Stimulated activated memory B cell treated with anti-CD40 and anti-IgM and Interleukin-4, amounts not matched to agents 10 μg/mL and 1 μg/mL and 100 μg/mL, for 72 hours (primary cell): ENCODE measurements around the gene C1QTNF5.

Experiments
- ATAC-seq: fragments of 150-1000 bp; cut with Tn5 transposase; 2 replicates; pipeline ENCODE4 v1.10.0; 2021
- H3K27ac Mint-ChIP-seq: one replicate; pipeline ENCODE4 v1.8.0; 2022; ENCODE audit warnings: mild to moderate bottlenecking, mixed read lengths
- H3K27me3 Mint-ChIP-seq: one replicate; pipeline ENCODE4 v1.8.0; 2022; ENCODE audit warnings: mixed read lengths
- H3K36me3 Mint-ChIP-seq: one replicate; pipeline ENCODE4 v1.8.0; 2022; ENCODE audit warnings: mixed read lengths
- H3K4me1 Mint-ChIP-seq: one replicate; pipeline ENCODE4 v1.8.0; 2022; ENCODE audit warnings: mixed read lengths
- H3K4me3 Mint-ChIP-seq: one replicate; pipeline ENCODE4 v1.8.0; 2022; ENCODE audit warnings: mild to moderate bottlenecking, moderate library complexity, mixed read lengths
- H3K9me3 Mint-ChIP-seq: one replicate; pipeline ENCODE4 v1.8.0; 2022; ENCODE audit warnings: mixed read lengths

The C1QTNF5 gene

GRCh38 chr11:119366690-119367620, 26.3 kb upstream of the C1QTNF5 start:
- H3K27me3 Mint-ChIP-seq = peaks cover 96% of the 10 kb centered on the region

GRCh38 chr11:119365071-119365591, 24.4 kb upstream of the C1QTNF5 start:
- peak overlapping the region; percentile 80 for H3K4me3 Mint-ChIP-seq
- ATAC-seq = no peak

More at GRCh38 chr11:119366690-119367620, 26.3 kb upstream of the C1QTNF5 start:
- peaks cover 13% of the 10 kb centered on the region for H3K4me1 Mint-ChIP-seq
- no peaks in the 10 kb centered on the region for H3K36me3 Mint-ChIP-seq
- H3K9me3 Mint-ChIP-seq = no peaks in the 10 kb centered on the region
- H3K27ac Mint-ChIP-seq = no peak overlapping the region
- no peak overlapping the region for H3K4me3 Mint-ChIP-seq
- no peak for ATAC-seq

GRCh38 chr11:119363851-119364590, 23.3 kb upstream of the C1QTNF5 start:
- no peak overlapping the region for H3K27ac Mint-ChIP-seq
- peak overlapping the region; percentile 80 for H3K4me3 Mint-ChIP-seq
- no peaks in the 10 kb centered on the region for H3K36me3 Mint-ChIP-seq
- peaks cover 68% of the 10 kb centered on the region for H3K27me3 Mint-ChIP-seq
- ATAC-seq = peak; percentile 64
- no peaks in the 10 kb centered on the region for H3K9me3 Mint-ChIP-seq
- peaks cover 23% of the 10 kb centered on the region for H3K4me1 Mint-ChIP-seq

More at GRCh38 chr11:119365071-119365591, 24.4 kb upstream of the C1QTNF5 start:
- no peak overlapping the region for H3K27ac Mint-ChIP-seq
- H3K9me3 Mint-ChIP-seq = no peaks in the 10 kb centered on the region
- peaks cover 13% of the 10 kb centered on the region for H3K4me1 Mint-ChIP-seq
- H3K27me3 Mint-ChIP-seq = peaks cover 79% of the 10 kb centered on the region
- no peaks in the 10 kb centered on the region for H3K36me3 Mint-ChIP-seq

- no peak overlapping the region for H3K27ac Mint-ChIP-seq
- no peak for ATAC-seq
- peaks cover 60% of the 10 kb centered on the region for H3K27me3 Mint-ChIP-seq
- H3K4me3 Mint-ChIP-seq = peak overlapping the region; percentile 10
- no peaks in the 10 kb centered on the region for H3K36me3 Mint-ChIP-seq
- peaks cover 24% of the 10 kb centered on the region for H3K4me1 Mint-ChIP-seq
- no peaks in the 10 kb centered on the region for H3K9me3 Mint-ChIP-seq
Observed at GRCh38 chr11:119363081-119363850, 22.6 kb upstream of the C1QTNF5 start.

- ATAC-seq = no peak
- Mint-ChIP-seq H3K4me3 (no peak overlapping the region), H3K27me3 (peaks cover 58% of the 10 kb centered on the region), H3K27ac (no peak overlapping the region), H3K36me3 (no peaks in the 10 kb centered on the region), H3K9me3 (no peaks in the 10 kb centered on the region), H3K4me1 (peaks cover 24% of the 10 kb centered on the region)
Observed at GRCh38 chr11:119362741-119363080, 22.0 kb upstream of the C1QTNF5 start.

- H3K36me3 Mint-ChIP-seq = no peaks in the 10 kb centered on the region
- peaks cover 24% of the 10 kb centered on the region for H3K4me1 Mint-ChIP-seq
- no peak overlapping the region for H3K27ac Mint-ChIP-seq
- ATAC-seq = no peak
- no peaks in the 10 kb centered on the region for H3K9me3 Mint-ChIP-seq
- peaks cover 58% of the 10 kb centered on the region for H3K27me3 Mint-ChIP-seq
- H3K4me3 Mint-ChIP-seq = no peak overlapping the region
Observed at GRCh38 chr11:119361941-119362725, 21.4 kb upstream of the C1QTNF5 start.

- Mint-ChIP-seq H3K27me3 (peaks cover 58% of the 10 kb centered on the region), H3K9me3 (no peaks in the 10 kb centered on the region), H3K4me3 (no peak overlapping the region), H3K36me3 (no peaks in the 10 kb centered on the region), H3K27ac (no peak overlapping the region), H3K4me1 (peaks cover 31% of the 10 kb centered on the region)
- ATAC-seq = peak; percentile 40
Observed at GRCh38 chr11:119361056-119361787, 20.5 kb upstream of the C1QTNF5 start.

- H3K27ac Mint-ChIP-seq = no peak overlapping the region
- H3K9me3 Mint-ChIP-seq = no peaks in the 10 kb centered on the region
- peaks cover 56% of the 10 kb centered on the region for H3K27me3 Mint-ChIP-seq
- no peak overlapping the region for H3K4me3 Mint-ChIP-seq
- peaks cover 32% of the 10 kb centered on the region for H3K4me1 Mint-ChIP-seq
- ATAC-seq = peak; percentile 34
- no peaks in the 10 kb centered on the region for H3K36me3 Mint-ChIP-seq
Observed at GRCh38 chr11:119359365-119360214, 18.9 kb upstream of the C1QTNF5 start.

- H3K27me3 Mint-ChIP-seq = peaks cover 47% of the 10 kb centered on the region
- no peak for ATAC-seq
Observed at GRCh38 chr11:119357074-119357473, 16.4 kb upstream of the C1QTNF5 start.

GRCh38 chr11:119356349-119357031, 15.8 kb upstream of the C1QTNF5 start:
- no peaks in the 10 kb centered on the region for H3K36me3 Mint-ChIP-seq
- H3K9me3 Mint-ChIP-seq = no peaks in the 10 kb centered on the region
- peak; percentile 76 for ATAC-seq
- H3K4me1 Mint-ChIP-seq = peaks cover 22% of the 10 kb centered on the region
- peak overlapping the region; percentile 88 for H3K4me3 Mint-ChIP-seq
- H3K27ac Mint-ChIP-seq = no peak overlapping the region
- peaks cover 51% of the 10 kb centered on the region for H3K27me3 Mint-ChIP-seq

More at GRCh38 chr11:119357074-119357473, 16.4 kb upstream of the C1QTNF5 start:
- H3K27ac Mint-ChIP-seq = no peak overlapping the region
- peaks cover 22% of the 10 kb centered on the region for H3K4me1 Mint-ChIP-seq
- H3K4me3 Mint-ChIP-seq = no peak overlapping the region
- H3K9me3 Mint-ChIP-seq = no peaks in the 10 kb centered on the region
- H3K36me3 Mint-ChIP-seq = no peaks in the 10 kb centered on the region

GRCh38 chr11:119355091-119355843, 14.6 kb upstream of the C1QTNF5 start:
- no peak for ATAC-seq
- H3K27ac Mint-ChIP-seq = no peak overlapping the region
- H3K36me3 Mint-ChIP-seq = no peaks in the 10 kb centered on the region
- peaks cover 63% of the 10 kb centered on the region for H3K27me3 Mint-ChIP-seq
- H3K4me3 Mint-ChIP-seq = peak overlapping the region; percentile 24
- no peaks in the 10 kb centered on the region for H3K9me3 Mint-ChIP-seq
- H3K4me1 Mint-ChIP-seq = peaks cover 22% of the 10 kb centered on the region

- H3K27ac Mint-ChIP-seq = no peak overlapping the region
- peaks cover 70% of the 10 kb centered on the region for H3K27me3 Mint-ChIP-seq
- no peaks in the 10 kb centered on the region for H3K36me3 Mint-ChIP-seq
- peaks cover 11% of the 10 kb centered on the region for H3K4me1 Mint-ChIP-seq
- no peak for ATAC-seq
- H3K9me3 Mint-ChIP-seq = no peaks in the 10 kb centered on the region
- H3K4me3 Mint-ChIP-seq = no peak overlapping the region
Observed at GRCh38 chr11:119352857-119353260, 12.2 kb upstream of the C1QTNF5 start.
